ENCODE measurements around the gene TP53BP2.
A peak's percentile ranks its signal among the peaks of the same experiment; 100 is the strongest.
"Not testable (repeated sequence)": the region's sequence is repeated elsewhere in the genome, so short reads cannot be mapped to it uniquely, and the experiment has no call there.

The TP53BP2 gene

GRCh38 chr1:223760833-223761232 lies 84.9 kb downstream of the TP53BP2 start:
- no peak for FAIRE-seq

- no peak for FAIRE-seq
These were observed 86.5 kb downstream of the TP53BP2 start for GRCh38 chr1:223759273-223759672.

GRCh38 chr1:223758734-223759133 lies 87.0 kb downstream of the TP53BP2 start:
- no peak for FAIRE-seq

GRCh38 chr1:223756806-223757700 lies 88.7 kb downstream of the TP53BP2 start:
- no peak for FAIRE-seq

- FAIRE-seq, result no peak
These were observed 89.6 kb downstream of the TP53BP2 start for GRCh38 chr1:223755992-223756775.

- no peak for FAIRE-seq
These were observed 90.3 kb downstream of the TP53BP2 start for GRCh38 chr1:223755432-223755792.

- FAIRE-seq, result no peak
These were observed 90.9 kb downstream of the TP53BP2 start for GRCh38 chr1:223754681-223755431.

GRCh38 chr1:223752721-223753515 lies 92.8 kb downstream of the TP53BP2 start:
- no peak for FAIRE-seq

GRCh38 chr1:223751696-223752095 lies 94.1 kb downstream of the TP53BP2 start:
- FAIRE-seq, result no peak

GRCh38 chr1:223750730-223751570 lies 94.8 kb downstream of the TP53BP2 start:
- FAIRE-seq, result no peak

GRCh38 chr1:223748773-223749733 lies 96.7 kb downstream of the TP53BP2 start:
- FAIRE-seq, result peak; percentile 17

GRCh38 chr1:223748405-223748772 lies 97.4 kb downstream of the TP53BP2 start:
- FAIRE-seq, result no peak

GRCh38 chr1:223747838-223748335 lies 97.9 kb downstream of the TP53BP2 start:
- FAIRE-seq, result no peak

GRCh38 chr1:223745731-223746130 lies 100.0 kb downstream of the TP53BP2 start:
- no peak for FAIRE-seq

- FAIRE-seq, result no peak
These were observed 102.8 kb downstream of the TP53BP2 start for GRCh38 chr1:223742856-223743517.

GRCh38 chr1:223741861-223742260 lies 103.9 kb downstream of the TP53BP2 start:
- no peak for FAIRE-seq

- not testable (repeated sequence) for FAIRE-seq
These were observed 105.6 kb downstream of the TP53BP2 start for GRCh38 chr1:223740038-223740736.

- FAIRE-seq, result no peak
These were observed 106.2 kb downstream of the TP53BP2 start for GRCh38 chr1:223739366-223740037.
